Embryonic facial prominence (tissue), 1 donor: ENCODE results near the gene OMP.

ENCODE experiments used
- DNase-seq: peaks from one replicate; pipeline ENCODE4 v3.0.0-alpha.2; 2016; ENCODE audit errors: extremely low spot score

Gene OMP

GRCh38 chr11:77122576-77123212 lies 20.1 kb downstream of the OMP start:
- no peak for DNase-seq

- DNase-seq, result no peak
Observed at GRCh38 chr11:77123591-77123990, 21.0 kb downstream of the OMP start.

GRCh38 chr11:77124041-77124440 lies 21.4 kb downstream of the OMP start:
- no peak for DNase-seq

- DNase-seq, result no peak
Observed at GRCh38 chr11:77124488-77124887, 21.8 kb downstream of the OMP start.

- DNase-seq, result no peak
Observed at GRCh38 chr11:77125191-77125590, 22.6 kb downstream of the OMP start.

- DNase-seq, result no peak
Observed at GRCh38 chr11:77125695-77126094, 23.1 kb downstream of the OMP start.

GRCh38 chr11:77126156-77126775 lies 23.6 kb downstream of the OMP start:
- DNase-seq, result no peak

- DNase-seq, result no peak
Observed at GRCh38 chr11:77126861-77127234, 24.2 kb downstream of the OMP start.

GRCh38 chr11:77127235-77127911 lies 24.7 kb downstream of the OMP start:
- DNase-seq, result peak; percentile 23

GRCh38 chr11:77127920-77128691 lies 25.5 kb downstream of the OMP start, which contains the start of gene MYO7A:
TSS of gene MYO7A (plus strand) at chr11:77128246. CDS start at chr11:77130635, 2,389 bp downstream.
- DNase-seq, result no peak

GRCh38 chr11:77129069-77129841 lies 26.6 kb downstream of the OMP start:
- DNase-seq, result no peak

- DNase-seq, result no peak
Observed at GRCh38 chr11:77129842-77130756, 27.5 kb downstream of the OMP start.

- DNase-seq, result no peak
Observed at GRCh38 chr11:77130763-77131513, 28.3 kb downstream of the OMP start.

- no peak for DNase-seq
Observed at GRCh38 chr11:77131560-77131959, 28.9 kb downstream of the OMP start.

GRCh38 chr11:77135069-77135468 lies 32.4 kb downstream of the OMP start:
- DNase-seq, result no peak

GRCh38 chr11:77136074-77136473 lies 33.4 kb downstream of the OMP start:
- DNase-seq, result no peak

GRCh38 chr11:77136784-77137420 lies 34.3 kb downstream of the OMP start:
- DNase-seq, result no peak

- no peak for DNase-seq
Observed at GRCh38 chr11:77137421-77137820, 34.8 kb downstream of the OMP start.

- DNase-seq, result no peak
Observed at GRCh38 chr11:77138106-77138649, 35.5 kb downstream of the OMP start.
